Retinal pigment epithelial cell (primary cell): ENCODE data around the gene PCDH9.

ENCODE experiments used
- DNase-seq: peaks from one replicate; pipeline ENCODE4 v3.0.0-alpha.2; 2010; ENCODE audit warnings: low read depth
- H3K4me3 ChIP-seq: 2 replicates; pipeline ENCODE4 v1.5.1; 2011; ENCODE audit warnings: mild to moderate bottlenecking, low read length, control low read depth, moderate library complexity
- CTCF ChIP-seq: conservative IDR thresholded peaks from 2 replicates; pipeline ENCODE4 v1.5.1; 2011; ENCODE audit warnings: low read depth, low read length, control low read depth, inconsistent platforms

The PCDH9 gene

GRCh38 chr13:66410314-66410713, 819.8 kb downstream of the PCDH9 start:
- no peak overlapping the region for H3K4me3 ChIP-seq
- DNase-seq, result peak; percentile 8
- no peak for TF ChIP-seq CTCF

DNA sequence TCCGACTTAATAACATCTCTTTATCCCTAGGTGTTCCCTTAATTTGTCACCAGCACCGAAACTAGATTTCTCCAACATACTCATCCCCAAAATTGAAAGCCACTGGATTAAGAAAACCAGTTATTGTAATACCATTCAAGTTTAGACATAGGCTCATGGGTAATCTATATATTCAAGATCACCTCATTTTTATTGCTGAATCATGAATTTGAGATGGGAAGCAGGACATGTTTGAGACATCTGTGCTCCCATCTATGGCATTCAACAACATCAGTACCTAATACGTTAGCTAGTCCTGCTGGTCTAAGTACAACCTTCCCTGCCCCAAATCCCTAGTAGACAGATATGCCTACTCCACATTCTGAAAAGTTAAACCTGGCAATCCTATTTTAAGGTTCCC, 820.6 kb downstream of the PCDH9 start:
- TF ChIP-seq CTCF, result no peak
- no peak for DNase-seq
- H3K4me3 ChIP-seq, result no peak overlapping the region

DNA sequence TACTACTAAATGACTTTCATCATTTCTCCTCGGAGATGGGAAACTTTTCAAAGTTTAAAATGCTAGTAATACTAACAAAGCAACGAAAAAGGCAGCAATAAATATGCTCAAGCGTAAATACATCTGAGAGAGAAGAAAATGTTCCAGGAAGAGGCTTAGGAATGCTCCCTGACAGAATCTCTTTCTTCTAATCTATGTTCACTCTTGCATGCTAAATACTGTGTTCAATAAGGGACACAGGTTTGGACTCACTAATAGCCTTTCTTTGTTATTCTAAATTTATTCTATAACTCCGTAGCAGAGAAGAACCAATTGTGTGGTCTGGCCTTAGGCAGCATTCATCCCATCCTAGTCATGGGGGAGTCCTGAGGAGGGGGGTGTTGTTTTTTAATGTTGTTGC, 823.0 kb downstream of the PCDH9 start:
- H3K4me3 ChIP-seq, result no peak overlapping the region
- DNase-seq, result peak; percentile 10
- no peak for TF ChIP-seq CTCF

DNA sequence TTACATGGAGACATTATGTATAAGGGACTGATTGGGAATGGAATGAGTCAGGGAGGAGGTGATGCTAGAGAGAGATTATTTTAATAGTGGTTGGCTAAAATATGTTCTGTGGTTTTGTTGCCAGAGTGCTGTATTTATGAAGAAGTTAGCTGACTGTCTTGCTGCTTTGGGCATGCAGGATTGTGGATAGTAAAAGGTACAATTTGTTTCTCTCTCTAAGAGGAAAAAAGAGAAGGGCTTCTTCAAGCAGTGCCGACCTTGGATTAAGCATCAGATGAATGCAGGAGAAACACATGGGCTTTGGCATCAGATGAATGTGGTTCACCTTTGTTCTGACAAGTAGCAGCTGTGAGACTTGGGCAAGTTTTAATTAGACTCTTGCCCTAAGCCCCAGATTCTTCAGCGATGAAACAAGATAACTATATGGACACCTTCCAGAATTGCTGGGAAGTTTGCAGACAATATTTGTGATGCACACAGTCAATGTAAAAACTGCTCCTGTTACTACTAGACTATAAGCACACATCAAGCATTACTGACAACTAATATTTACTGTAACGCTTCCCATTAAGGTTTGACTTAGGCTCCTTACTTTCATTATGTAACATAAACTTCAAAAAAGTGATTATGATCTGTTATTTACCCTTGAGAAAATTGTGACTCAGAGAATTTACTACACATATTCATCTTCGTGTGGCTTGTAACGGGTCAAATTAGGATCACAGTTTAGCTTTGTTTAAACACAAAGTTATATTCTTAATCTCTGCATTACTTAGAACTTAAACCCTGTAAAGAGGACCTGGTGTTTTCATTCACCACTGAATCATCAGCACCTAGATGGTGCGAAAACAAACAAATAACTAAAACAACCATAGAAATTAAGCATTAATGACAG, 824.0 kb downstream of the PCDH9 start:
- DNase-seq, result peak; percentile 93
- TF ChIP-seq CTCF, result no peak
- peak overlapping the region; percentile 5 for H3K4me3 ChIP-seq

GRCh38 chr13:66402546-66402945, 827.6 kb downstream of the PCDH9 start:
- no peak for DNase-seq
- no peak overlapping the region for H3K4me3 ChIP-seq
- TF ChIP-seq CTCF, result no peak

DNA sequence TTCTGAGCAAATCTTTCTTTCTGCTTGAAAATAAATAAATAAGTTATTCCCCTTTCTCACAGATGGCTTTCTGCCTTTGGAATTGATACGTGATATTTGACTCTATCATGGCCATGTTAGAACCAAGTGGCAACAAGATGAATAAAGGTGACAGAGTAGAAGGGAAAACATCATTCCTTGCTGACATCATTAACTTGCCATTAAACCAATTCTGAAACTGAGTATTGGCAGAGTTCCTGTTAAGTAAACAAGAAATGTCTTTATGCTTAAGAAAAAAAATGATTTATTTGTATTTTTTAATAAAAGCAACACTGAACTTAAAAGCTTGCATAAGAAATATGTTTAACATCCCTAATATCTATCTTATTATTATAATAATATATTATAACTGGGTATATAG, 828.1 kb downstream of the PCDH9 start:
- DNase-seq, result peak; percentile 13
- no peak overlapping the region for H3K4me3 ChIP-seq
- TF ChIP-seq CTCF, result no peak

DNA sequence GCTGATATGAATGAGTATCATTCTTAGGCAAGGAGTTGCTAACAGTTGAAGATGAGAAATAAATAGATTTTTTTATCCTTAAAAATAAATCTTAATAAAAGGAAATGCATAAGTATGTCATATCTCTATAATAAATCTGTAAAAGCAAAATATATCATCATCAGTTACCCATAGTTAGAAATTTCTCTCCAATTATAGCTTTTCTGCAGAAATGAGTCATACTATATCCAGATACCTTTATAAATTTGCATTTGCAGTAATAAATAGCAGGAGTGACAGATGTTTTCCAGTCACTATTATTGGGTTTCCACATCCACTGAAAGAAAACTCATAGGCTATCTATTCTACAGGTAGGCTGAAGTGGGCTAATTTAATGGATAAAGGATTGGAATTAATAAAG, 829.8 kb downstream of the PCDH9 start:
- DNase-seq, result no peak
- no peak for TF ChIP-seq CTCF
- H3K4me3 ChIP-seq, result no peak overlapping the region
